AG04450 (cell line): ENCODE measurements around the gene SS18L1. TPM values are rescaled to one million over a fixed set of nuclear protein-coding genes. Genes with fewer than 3 reads are reported as not detected.

ENCODE experiments used
- CTCF ChIA-PET: fragments of 300-600, 350-600 bp; formaldehyde crosslinking; extraction: SDS; loops from one replicate; lab custom pipeline; 2022; ENCODE audit warnings: antibody characterized with exemption, inconsistent platforms; lab: Charles Lee
- POLR2A ChIA-PET: fragments of 350-600 bp; formaldehyde crosslinking; extraction: SDS; loops from one replicate; lab custom pipeline; 2021; ENCODE audit warnings: antibody characterized with exemption, inconsistent platforms; lab: Yijun Ruan, JAX
- DNase-seq: peaks from one replicate; pipeline ENCODE4 v3.0.0-alpha.2; 2011; ENCODE audit warnings: low read depth, low spot score
- H3K27ac ChIP-seq: one replicate; pipeline ENCODE4 v1.5.1; 2012; ENCODE audit warnings: low read depth, low read length, control low read depth
- H3K27me3 ChIP-seq: one replicate; pipeline ENCODE4 v1.6.0; 2012; ENCODE audit warnings: low read length; ENCODE audit not compliant: control insufficient read depth, insufficient read depth
- H3K4me3 ChIP-seq: 2 replicates; pipeline ENCODE4 v1.5.1; 2011; ENCODE audit warnings: mild to moderate bottlenecking, low read depth, low read length, control low read depth
- H3K9me3 ChIP-seq: 2 replicates; pipeline ENCODE4 v1.5.1; 2012; ENCODE audit warnings: low read length; ENCODE audit not compliant: control insufficient read depth, insufficient read depth
- polyA plus RNA-seq: library from polyadenylated mRNA; depleted of rRNA; stranded (reverse); fragments of >200 nt; gene quantifications from 2 replicates; pipeline ENCODE4 v1.2.3, GENCODE V29; 2011
- TF ChIP-seq, protein P1 (sequence below): IDR thresholded peaks from 2 replicates; pipeline ENCODE4 v1.5.1; 2011; ENCODE audit warnings: low read depth, low read length, control low read depth, inconsistent platforms

The SS18L1 gene
- polyA plus RNA-seq, 1 experiment, result 6.8 TPM

DNA sequence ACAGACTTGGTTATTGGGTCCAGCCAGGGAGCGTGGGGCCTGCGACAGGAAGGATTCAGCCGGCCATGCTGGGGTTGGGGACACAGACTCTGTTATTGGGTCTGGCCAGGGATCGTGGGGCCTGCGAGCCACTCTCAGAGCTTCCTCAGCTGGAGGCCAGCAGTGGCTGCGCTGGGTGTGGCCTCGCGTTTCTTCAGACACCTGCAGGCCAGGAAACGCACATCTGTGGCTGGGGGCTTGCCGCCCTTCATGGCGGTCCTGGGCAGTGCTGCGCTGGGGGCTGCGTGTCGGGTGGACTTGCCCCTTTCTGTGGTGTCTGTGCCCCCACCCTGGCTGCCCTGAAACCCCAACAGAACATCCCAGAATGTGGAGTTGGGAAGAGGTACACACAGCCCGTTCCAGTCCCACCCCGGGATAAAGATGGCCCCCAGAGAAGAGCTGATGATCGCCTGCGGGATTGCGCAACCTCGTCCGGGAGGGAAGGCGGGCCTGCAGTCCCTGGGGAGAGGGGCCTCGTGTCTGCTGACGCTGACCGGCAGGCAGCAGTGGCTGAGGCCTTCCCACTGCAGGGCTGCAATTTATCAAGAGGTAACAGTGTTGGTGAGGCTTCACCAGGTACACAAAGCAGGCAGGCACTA is 22.3 kb downstream of the SS18L1 start:
- no peak overlapping the region for H3K27ac ChIP-seq
- peaks cover 7% of the 10 kb centered on the region; the same call in 1 of the 2 replicates for H3K9me3 ChIP-seq
- DNase-seq, result no peak
- no peaks in the 10 kb centered on the region for H3K27me3 ChIP-seq
- TF ChIP-seq, protein P1, sequence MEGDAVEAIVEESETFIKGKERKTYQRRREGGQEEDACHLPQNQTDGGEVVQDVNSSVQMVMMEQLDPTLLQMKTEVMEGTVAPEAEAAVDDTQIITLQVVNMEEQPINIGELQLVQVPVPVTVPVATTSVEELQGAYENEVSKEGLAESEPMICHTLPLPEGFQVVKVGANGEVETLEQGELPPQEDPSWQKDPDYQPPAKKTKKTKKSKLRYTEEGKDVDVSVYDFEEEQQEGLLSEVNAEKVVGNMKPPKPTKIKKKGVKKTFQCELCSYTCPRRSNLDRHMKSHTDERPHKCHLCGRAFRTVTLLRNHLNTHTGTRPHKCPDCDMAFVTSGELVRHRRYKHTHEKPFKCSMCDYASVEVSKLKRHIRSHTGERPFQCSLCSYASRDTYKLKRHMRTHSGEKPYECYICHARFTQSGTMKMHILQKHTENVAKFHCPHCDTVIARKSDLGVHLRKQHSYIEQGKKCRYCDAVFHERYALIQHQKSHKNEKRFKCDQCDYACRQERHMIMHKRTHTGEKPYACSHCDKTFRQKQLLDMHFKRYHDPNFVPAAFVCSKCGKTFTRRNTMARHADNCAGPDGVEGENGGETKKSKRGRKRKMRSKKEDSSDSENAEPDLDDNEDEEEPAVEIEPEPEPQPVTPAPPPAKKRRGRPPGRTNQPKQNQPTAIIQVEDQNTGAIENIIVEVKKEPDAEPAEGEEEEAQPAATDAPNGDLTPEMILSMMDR, result no peak
- CTCF ChIA-PET, result no interaction called here
- POLR2A ChIA-PET, result no interaction called here
- no peak overlapping the region for H3K4me3 ChIP-seq

DNA sequence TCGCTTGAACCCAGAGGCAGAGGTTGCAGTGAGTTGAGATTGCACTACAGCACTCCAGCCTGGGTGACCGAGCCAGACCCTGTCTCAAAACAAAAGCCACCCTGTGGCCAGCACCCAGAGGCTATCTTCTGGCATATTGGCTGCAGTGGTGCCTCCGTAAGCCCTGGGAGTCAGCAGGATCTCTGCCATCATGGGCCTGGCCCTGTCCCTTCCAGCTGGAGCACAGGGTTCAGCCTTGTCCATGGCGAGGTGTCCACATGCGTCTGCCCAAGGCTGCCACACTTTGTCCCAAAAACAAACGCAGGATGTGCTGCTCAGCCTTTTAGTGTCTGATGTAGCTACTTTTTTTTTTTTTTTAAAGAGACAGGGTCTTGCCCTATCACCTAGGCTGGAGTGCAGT is 23.9 kb downstream of the SS18L1 start:
- Histone ChIP-seq H3K9me3 (no peaks in the 10 kb centered on the region; the same call in 1 of the 2 replicates), H3K27ac (no peak overlapping the region), H3K27me3 (no peaks in the 10 kb centered on the region), H3K4me3 (no peak overlapping the region)
- POLR2A ChIA-PET, result no interaction called here
- TF ChIP-seq, protein P1, result no peak
- no peak for DNase-seq
- CTCF ChIA-PET, result no interaction called here

DNA sequence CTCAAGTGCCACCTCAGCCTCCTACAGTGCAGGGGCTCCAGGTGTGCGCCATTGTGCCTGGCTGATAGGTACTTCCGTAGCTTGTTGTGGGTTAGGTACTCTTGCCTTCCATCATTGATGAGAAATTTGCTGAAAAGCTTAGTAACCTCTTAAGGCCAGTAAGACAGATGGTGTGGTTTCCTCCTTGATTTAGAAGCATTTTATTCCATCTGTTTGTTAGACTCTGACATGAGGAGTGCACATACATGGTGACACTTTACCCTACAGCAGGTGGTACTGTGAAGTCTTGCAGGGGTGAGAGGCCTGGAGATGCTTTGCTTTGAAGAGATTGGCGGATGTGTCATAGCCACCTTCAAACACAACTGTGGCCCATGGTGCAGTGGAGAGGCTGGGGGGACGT is 24.5 kb downstream of the SS18L1 start:
- no peaks in the 10 kb centered on the region for H3K27me3 ChIP-seq
- no peaks in the 10 kb centered on the region; the same call in 1 of the 2 replicates for H3K9me3 ChIP-seq
- DNase-seq, result no peak
- CTCF ChIA-PET, result no interaction called here
- no peak overlapping the region for H3K27ac ChIP-seq
- H3K4me3 ChIP-seq, result no peak overlapping the region
- POLR2A ChIA-PET, result no interaction called here
- TF ChIP-seq, protein P1, result no peak

DNA sequence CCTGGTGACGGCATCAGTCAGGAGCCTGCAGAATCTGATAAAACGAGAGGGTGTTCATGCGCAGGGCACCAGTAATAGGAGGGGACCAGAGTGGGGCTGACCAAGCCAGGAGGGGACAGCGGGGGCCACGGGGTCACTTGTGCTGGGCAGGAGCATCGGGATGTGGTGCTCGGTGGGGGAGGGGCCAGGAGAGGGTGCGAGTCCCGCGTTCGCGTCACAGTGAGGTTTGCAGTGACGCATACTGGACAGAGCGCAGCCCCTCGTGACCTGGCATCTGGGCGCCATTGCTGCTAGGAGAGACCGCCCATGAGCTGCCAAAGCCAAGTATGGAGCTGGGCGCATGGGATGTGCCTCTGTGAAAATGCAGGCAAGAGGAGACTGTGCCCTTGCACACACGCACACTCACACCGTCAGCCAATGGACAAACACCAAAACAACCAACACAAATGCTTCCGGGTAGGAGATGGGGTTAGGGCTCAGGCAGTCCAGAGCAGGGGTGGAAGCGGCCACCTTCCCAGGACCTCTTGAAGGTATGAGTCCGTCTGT is 25.4 kb downstream of the SS18L1 start:
- no peak overlapping the region for H3K27ac ChIP-seq
- H3K27me3 ChIP-seq, result no peaks in the 10 kb centered on the region
- CTCF ChIA-PET, result no interaction called here
- H3K4me3 ChIP-seq, result no peak overlapping the region
- TF ChIP-seq, protein P1, result no peak
- H3K9me3 ChIP-seq, result no peaks in the 10 kb centered on the region; the same call in 1 of the 2 replicates
- DNase-seq, result no peak
- POLR2A ChIA-PET, result no interaction called here

DNA sequence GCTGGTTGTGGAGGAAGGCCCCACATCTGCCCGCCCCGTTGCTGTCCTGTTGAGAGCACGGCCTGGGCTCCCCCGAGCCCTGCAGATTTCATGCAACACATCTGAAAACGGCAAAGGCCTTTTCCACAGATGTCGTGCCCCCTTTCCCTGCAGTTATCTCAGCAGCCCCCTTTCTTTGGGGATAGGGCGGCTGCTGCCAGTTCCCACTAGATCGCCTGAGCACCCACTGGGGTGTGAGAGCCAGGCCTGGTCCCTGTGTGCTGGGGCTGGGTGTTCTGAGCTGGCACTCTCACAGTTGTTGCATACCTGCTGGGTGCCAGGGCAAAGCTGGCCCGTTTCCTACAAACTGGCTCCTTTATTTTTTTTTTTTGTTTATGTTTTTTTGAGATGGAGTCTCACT is 27.0 kb downstream of the SS18L1 start:
- no peaks in the 10 kb centered on the region for H3K27me3 ChIP-seq
- CTCF ChIA-PET, result no interaction called here
- DNase-seq, result no peak
- TF ChIP-seq, protein P1, result no peak
- H3K9me3 ChIP-seq, result no peaks in the 10 kb centered on the region; the same call in 1 of the 2 replicates
- POLR2A ChIA-PET, result no interaction called here
- no peak overlapping the region for H3K4me3 ChIP-seq
- H3K27ac ChIP-seq, result no peak overlapping the region
